HPDE6-E6E7 (cell line): ENCODE results near the gene ST6GALNAC2.

ENCODE experiments used
- DNase-seq: peaks from one replicate; pipeline ENCODE4 v3.0.0; 2011; ENCODE audit warnings: missing footprints; ENCODE audit errors: extremely low spot score

Gene ST6GALNAC2

DNA sequence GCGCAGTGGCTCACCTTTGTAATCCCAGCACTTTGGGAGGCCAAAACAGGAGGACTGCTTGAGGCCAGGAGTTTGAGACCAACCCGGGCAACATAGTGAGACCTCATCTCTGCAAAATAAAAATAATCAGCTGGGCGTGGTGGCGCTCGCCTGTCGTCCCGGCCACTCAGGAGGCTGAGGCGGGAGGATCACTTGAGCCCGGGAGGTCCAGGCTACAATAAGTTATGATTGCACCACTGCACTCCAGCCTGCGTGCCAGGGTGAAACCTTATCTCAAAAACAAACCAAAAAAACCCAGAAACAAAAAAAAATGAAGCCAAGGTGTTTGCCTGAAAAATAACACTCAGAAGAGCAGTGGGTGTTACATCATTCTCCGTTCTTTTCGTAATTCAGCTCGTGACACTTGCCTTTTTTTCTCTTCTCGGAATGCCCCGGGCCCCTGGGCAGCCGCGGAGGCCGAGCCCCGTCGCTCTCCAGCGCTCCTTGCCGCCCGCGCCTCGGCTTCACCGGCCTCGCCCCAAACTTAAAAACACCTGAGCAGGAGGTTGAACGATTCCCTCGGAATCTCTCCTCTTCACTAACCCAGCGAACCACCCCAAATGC lies 28.8 kb downstream of the ST6GALNAC2 start:
- DNase-seq = no peak

DNA sequence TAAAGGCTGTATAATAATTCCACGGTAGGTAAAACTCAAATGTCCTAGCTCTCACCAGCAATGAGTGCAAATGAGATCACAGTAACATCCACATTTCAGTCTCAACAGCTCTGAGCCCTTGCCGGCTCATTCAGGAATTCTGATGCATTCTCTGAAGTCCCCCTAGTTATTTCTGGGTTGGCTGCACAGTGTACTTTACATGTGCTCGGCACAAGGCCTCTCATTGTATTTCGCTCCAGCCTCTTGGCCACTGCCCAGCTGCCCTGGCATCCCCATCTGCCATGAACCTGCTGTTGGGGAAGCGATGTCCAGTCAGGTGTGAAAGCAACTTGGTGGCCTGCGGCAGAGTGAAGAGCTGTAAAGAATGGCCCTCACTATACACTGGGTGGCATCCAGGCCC lies 31.5 kb downstream of the ST6GALNAC2 start:
- no peak for DNase-seq

DNA sequence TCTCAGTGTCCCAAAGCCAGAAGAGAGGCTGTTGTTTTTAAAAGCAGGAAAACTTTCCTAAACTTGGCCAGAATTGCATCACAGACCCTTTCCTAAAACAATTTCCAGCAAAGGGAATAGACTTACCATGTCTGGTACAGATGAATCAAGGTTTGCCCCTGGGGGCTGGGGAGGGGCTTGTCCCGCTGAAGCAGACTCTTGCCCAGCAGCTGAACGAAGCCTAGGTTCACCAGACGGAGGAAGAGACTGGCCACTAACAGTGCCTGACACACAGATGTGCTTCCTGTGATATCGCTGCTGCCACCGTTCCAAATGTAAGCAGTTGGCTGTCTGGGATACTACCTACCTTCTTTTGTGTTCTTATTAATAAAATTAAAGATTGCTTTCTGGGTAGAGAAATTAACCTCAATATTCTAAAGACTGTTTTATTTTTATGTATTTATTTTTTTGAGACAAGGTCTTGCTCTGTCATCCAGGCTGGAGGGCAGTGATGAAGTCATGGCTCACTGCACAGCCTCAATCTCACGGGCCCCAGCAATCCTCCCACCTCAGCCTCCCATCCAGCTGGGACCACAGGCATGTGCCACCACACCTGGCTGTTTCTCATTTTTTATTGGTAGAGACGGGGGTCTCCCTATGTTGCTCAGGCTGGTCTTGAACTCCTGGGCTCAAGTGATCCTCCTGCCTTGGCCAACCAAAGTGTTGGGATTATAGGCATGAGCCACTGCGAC lies 32.3 kb downstream of the ST6GALNAC2 start:
- no peak for DNase-seq

DNA sequence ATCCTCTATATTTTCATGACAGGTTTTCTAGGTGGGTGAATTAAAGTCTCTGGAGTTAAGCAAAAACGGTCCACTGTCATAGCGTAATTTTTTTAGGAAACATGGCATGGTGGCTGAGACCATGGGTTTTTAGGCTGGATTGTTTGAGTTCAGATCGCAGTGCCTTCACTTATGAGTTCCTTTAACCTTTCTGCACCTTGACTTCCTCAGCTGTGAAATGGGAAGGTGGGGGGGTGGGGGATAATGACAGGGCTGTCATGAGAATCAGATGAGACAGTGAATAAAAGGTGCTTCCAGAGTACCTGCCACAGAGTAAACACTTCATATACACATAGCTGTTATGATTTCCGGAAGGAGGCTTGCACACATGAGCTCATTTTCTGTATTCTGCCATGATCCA lies 34.0 kb downstream of the ST6GALNAC2 start:
- DNase-seq = no peak

DNA sequence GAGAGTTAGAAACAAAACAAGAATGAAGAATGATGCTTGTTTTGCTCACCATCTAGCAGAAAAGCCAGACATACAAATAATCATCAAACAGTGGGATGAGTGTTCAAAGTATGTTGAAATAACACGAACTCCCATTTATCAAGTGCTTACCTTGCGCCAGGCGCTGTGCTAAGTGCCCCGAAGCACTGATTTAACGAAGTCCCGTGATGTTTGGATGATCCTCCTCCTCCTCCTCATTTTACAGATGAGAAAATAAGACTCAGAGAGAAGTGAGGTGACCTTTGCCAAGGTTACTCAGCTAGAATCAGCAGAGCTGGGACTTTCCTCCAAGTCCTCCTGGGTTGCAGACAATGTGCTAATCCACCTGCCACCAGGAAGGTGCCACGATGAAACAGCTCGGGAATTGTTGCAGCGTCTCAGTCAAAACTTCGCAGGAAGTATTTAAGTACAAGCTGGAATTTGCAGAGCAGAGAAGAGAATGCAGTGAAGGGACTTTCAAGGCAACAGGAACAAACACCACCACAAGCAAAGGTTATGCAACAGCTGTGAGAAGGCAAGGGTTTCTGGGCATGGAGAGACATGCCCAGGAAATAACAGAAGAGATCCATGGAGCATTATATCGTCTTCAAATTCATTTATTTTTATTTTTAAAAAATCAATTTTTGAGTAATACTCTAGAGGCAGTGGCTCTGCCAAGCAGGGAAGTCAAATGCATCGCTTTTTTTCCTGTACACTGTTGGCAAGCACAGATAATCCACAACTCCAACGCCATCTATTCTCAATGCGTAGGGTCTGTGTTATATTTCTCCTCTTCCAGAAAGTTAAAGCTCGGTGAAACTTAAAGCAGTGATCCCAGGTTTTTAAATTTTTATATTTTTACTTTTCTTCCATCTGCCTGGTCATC lies 34.7 kb downstream of the ST6GALNAC2 start:
- no peak for DNase-seq

DNA sequence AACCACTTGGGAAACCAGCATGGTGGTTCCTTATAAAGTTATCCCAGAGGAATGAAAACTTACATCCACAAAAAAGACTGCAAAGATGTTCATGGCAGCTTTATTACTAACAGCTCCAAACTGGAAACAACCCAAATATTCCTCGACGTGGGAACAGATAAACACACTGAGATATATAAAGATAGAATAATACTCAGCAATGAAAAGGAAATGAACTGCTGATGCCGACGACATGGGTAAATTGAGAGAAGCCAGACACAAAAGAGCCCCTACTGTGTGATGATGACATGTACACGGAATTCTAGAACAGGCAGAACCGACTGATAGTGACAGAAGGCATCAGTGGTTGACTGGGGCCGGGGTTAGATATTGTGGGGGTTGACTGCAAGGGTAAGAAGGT lies 36.1 kb downstream of the ST6GALNAC2 start:
- DNase-seq = no peak

DNA sequence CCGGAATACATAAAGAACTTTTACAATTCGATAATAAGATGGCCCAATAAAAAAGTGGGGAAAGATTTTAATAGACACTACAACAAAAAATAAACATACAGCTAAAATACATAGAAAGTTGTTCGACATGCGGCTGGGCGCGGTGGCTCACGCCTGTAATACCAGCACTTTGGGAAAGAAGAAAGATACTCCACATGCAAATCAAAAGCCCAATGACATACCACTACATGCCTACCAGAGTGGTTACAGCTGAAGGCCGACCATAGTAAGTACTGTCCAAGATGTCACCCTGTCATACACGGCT lies 36.5 kb downstream of the ST6GALNAC2 start:
- DNase-seq = no peak

DNA sequence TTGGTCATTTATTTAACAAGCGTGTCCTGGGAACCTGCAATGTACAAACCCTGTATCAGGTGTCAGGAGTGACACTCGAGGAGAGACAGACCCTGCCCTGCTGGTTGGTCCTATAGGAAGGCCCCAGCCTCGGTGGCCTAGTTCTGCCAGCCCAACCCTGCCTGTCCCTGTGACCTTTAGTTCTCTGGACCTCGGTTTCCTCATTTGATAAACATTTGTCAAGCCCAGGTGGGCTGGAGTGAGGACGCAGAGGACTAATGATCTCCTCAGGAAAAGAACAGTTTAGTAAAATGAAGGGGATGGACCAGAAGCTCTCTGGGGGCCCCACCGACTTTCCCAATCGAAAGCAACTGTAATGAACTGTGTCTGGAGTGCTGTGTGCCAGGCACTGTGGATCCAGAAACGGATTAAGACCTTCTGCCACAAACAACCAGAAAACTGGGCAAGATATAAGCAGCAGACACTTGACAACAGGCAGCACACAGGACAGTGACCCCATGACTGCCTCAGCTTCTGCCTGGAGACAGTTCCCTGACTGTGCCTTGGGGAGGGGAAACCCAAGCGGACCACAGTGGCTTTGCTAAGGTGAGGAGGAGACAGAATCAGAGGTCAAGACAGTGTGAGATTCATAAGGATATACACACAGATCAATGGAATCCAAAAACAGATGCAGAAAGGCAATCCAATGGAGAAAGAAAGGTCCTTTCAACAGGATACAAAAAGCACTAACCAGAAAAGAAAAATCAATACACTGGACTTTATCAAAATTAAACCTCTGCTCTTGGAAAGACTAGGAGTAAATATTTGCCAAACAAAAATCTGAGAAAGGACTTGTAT lies 37.1 kb downstream of the ST6GALNAC2 start:
- DNase-seq = no peak

DNA sequence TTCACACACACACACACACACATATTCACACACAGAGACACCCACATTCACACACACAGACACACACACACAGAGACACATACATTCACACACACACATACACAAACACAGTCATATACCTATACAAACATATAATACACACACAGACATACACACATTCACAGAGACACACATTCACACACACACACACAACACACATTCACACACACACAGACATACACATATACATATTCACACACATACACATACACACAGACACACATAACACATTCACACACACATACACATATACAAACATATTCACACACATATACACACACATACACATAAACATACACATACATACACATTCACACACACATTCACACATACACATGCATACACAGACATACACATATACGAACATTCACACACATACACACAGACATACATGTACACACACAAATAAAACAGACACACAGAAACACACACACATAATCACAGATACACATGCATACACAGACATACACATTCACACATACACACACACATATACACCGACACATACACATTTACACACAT lies 37.9 kb downstream of the ST6GALNAC2 start:
- no peak for DNase-seq

DNA sequence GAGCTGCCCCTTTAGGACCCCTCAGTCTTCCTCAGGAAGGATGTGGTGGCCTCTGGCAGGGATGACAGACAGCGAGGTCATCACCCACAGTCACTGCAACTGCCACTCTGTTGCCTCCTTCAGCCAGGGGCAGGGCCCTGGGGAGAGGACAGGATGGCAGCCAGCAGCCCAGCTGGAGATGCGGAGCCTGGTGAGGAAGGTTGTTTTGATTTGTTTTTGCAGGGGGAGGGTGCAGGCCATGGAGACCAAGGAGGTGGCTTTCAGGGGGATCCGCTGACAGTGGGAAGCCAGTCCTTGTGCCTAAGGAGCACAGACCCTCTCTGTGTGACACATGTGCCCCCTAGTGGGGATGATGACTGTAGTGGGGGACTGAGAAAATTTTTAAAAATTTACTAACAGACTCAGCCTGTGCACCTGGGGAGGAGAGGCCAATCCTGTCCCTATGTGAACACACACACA lies 38.4 kb downstream of the ST6GALNAC2 start:
- DNase-seq = no peak

DNA sequence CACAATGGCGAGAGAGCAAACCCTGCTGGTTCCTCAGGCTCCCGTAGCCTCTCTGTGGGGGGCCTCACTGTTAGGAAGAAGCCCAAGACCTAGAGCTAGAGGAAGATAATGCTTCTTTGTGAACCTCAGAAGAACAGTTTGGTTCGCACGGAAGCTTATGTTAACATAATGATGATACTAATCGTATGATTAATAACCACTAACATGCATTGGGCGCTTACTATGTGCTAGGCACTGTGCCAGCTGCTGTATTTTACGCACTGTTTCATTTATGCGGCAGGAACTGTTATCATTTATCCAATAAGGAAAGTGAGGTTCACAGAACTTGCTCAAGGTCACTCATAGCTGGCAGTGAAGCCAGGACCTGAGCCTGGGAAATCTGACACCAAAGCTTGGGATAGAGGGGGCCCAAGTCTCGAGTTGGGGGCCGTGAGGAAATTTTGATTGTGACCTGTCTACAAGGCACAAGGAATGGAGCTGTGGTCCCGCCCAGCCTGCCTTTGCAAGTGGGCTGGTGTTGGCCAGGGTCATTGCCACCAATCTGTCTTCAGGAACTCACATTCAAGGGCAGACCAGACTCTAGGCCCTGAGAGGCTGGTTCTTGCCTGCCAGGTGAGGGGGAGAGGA lies 39.0 kb downstream of the ST6GALNAC2 start:
- no peak for DNase-seq

DNA sequence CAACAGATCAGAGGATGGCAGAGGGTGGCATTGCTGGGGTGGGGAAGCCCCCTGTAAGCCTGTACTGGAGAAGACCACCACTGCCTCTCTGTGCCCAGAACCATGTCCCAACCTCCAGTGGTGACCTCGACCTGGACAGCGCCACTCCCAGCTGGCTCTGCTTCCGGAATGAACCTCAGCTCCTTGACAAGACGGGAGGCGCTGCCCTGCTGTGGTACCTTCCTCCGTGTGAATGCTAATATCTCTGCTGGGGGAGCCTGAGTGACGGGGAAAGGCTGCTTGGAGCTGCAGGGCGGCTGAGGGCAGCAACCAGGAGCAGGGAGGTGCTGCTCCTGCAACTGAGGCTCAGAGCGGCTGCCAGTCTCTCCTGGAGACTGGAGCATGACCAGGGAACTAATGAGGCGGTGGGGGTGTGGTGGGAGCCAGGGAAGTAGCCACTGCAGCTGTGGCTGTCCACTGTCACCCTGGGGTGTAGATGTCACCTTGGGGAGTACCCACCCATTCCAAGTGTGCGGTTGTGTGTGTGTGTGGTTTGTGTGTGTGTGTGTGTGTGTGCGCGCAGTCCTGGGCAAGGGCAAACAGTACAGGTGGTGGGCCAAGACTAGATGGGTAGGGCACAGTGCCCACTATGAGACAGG lies 39.6 kb downstream of the ST6GALNAC2 start:
- DNase-seq = no peak

DNA sequence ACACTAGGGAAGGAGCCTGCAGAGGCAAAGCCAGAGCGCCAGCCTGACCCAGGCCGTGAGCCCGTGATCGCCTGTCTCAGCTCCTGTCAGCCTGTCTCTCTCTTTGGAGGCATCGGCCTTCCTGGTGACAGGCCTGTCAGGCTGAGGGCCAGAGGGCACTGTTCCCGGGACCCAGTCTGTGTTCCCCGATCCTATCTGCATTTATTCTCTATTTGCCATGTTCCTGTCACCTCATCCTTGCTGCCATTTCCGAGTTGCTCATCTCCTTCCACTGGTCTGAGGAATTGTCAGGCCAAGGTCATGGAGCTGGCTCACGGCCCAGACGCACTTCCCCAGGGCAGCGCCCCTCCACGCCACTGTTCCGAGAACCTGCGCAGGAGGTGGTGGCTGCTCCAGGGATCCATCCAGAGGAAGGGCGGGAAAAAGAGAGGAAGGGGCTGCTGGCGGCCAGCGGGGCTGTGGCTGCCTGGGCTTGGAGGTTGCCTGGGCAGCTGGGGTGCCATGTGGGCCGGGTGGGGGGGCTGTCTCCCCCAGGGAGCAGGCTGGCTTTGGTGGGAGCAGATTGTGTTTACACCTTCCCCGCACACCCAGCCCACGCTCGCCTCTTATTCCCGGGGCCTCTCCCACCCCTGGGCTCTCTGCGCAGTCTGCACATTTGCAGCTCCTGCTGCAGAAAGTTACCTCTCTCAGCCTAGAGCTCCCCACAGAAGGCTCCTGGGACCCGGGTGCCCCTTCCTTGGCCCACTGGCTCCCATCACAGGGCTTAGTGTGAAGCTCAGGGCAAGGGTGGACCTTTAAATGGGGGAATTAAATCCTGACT lies 40.9 kb downstream of the ST6GALNAC2 start:
- DNase-seq = no peak

DNA sequence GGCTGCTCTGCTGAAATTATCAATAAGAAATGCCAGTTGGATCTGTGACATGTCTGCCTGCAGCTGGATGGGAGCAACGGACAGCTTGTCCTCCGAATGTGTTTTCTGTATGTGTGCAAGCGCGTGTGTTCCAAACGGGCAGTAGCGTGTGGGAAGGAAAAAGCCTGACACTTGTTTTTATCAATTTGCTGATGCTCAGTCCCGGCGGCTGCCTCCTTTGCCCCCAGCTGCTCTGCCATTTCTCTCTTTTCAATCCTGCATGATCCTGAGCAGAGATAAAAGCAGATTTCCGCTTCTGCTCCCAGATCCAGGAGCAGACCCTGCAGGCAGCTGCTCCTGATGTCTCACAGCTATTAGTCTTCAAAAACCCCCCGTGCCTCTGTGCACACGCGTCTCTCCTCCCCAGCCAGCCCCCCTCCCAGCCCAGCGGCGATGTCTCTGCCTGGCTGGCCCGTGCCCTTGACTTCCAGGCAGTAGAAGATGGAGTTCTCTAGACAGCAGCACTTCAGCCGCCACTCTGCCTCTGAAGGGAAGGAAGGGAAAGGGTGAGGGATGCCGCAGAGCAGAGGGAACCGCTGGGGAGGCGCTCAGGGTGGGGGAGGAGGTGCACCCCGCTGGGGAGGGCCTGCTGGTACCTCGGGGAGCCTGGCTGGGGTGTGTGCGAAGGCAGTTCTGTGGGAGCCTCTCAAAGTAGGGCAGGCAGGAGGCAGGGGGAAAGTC lies 41.7 kb downstream of the ST6GALNAC2 start:
- no peak for DNase-seq

DNA sequence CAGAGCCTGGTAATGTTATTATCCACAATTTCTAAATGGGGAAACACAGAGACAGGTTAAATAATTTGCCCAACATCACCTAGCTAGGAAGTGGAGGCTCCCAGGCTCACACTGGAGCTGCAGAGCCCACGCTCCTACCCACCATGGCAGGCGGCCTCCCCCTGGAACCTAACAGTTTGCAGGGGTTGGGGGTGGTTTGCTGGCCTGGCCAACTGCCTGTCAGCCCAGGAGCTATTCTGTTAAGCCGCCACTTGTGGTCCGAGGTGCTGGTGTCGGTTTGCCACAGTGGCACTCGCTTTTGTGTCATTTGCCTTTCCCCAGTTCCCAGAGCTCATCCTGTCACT lies 42.2 kb downstream of the ST6GALNAC2 start:
- no peak for DNase-seq

DNA sequence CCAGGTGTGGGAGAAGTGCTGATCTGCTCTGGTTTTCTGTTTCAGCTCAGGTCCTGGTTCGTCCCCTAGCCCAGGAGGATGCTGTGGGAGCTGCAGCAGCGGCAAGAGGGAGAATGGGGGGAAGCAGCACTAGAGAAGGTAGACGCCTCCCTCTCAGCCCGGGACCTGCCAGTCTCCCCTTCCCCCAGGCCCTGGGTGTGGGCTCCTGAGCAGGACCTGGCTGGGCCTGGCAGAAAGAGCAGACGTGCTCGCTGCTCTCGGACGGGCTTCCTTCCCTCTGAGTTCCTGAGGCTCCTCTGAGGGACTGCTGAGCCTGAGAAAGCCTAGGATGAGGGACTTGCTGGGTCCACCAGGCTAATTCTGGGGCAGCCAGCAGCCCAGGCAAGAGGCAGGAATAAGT lies 42.7 kb downstream of the ST6GALNAC2 start:
- no peak for DNase-seq

DNA sequence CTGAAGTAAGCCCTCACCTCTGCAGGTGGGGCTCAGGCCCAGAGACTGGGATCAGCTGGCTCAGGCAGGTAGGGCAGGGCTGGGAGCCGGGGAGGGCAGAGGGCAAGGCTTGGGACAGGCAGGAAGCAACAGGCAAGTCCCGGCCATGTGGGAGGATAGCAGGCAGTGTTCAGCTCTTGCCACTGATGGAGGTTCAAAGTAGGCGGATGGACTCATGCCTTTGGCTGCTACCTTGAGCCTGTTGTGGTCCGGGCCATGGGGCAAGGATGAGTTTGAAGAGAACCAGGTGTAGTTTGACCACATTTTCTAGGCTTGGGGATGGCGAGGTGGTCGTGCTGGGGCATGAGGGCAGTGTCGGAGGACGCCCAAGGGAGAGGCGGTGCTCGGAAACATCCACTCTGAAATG lies 43.1 kb downstream of the ST6GALNAC2 start:
- no peak for DNase-seq

DNA sequence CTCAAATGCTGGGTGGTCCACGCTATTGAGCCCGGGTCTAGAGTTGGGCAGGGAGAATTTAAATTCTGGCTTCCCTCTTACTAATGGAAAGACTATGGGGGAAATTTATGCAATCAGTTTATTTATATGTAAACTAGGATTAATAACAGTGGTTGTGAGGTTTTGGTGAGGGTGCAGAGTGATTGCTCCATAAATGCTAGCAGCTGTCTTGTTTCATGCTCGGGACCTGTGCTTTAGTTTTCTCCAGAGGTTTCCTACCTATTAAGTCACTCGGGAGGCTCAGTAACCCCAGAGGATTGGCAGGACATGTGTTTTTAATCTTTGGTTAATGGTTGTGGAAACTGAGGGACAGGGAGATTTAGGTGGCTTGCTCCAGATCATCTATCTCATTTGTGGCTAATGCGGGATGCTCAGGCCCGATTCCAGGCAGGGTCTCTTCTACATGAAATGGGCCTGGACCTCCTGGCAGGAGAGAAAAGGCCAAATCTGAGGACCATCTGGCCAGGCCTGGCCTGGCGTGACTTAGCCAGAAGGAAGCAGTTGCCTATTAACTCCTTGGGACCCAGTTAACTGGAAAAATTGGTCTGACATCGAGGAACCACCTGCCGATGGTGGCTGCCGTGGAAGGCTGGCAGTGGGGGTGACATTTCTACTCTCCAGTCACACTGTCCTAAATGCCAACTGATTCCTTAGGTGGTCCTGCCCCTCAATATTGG lies 43.8 kb downstream of the ST6GALNAC2 start:
- DNase-seq = no peak
